Gastrocnemius medialis (tissue), 4 donors: ENCODE results near the gene CALML4. TPM values are rescaled to one million over a fixed set of nuclear protein-coding genes. Genes with fewer than 3 reads are reported as not detected.

ENCODE experiments used
- ATAC-seq, 2 donors: fragments of 150-250 bp; one replicate each; pipeline ENCODE4 v1.9.1; 2016
- DNase-seq, 2 donors: peaks; one replicate each; pipeline ENCODE4 v3.0.0-alpha.2; 2019
- H3K27ac ChIP-seq, 4 donors: fragments of 200-600 bp; sonication (generic); 1 replicate in 1 of 4; 2 replicates in 3 of 4; pipeline ENCODE4 v1.5.1; 2016 to 2018; ENCODE audit warnings: mild to moderate bottlenecking in 2 of 4, moderate library complexity in 1 of 4
- H3K27me3 ChIP-seq, 3 donors: fragments of 200-600 bp; sonication (generic) in 2 of 3; 1 replicate in 1 of 3; 2 replicates in 2 of 3; pipeline versions ENCODE4 v1.5.1 to v1.6.0; 2016 to 2019; ENCODE audit warnings: mild to moderate bottlenecking in 1 of 3, moderate library complexity in 1 of 3
- H3K36me3 ChIP-seq, 2 donors: fragments of 200-600 bp; sonication (generic) in 1 of 2; one replicate each; pipeline ENCODE4 v1.5.1; 2017 to 2018
- H3K4me1 ChIP-seq, 2 donors: fragments of 200-600 bp; sonication (generic) in 1 of 2; one replicate each; pipeline ENCODE4 v1.5.1; 2016 to 2017; ENCODE audit warnings: mild to moderate bottlenecking in 2 of 2
- H3K4me3 ChIP-seq, 4 donors: fragments of 200-600 bp; sonication (generic) in 3 of 4; 1 replicate in 1 of 4; 2 replicates in 3 of 4; pipeline ENCODE4 v1.5.1; 2016 to 2019; ENCODE audit warnings: mild to moderate bottlenecking in 2 of 4
- H3K9me3 ChIP-seq, 3 donors: fragments of 200-600 bp; sonication (generic) in 2 of 3; 1 replicate in 1 of 3; 2 replicates in 2 of 3; pipeline ENCODE4 v1.5.1; 2016 to 2019
- POLR2A ChIP-seq, 2 donors: fragments of 450-650 bp; IDR thresholded peaks; one replicate each; pipeline ENCODE4 v1.6.1; 2017; ENCODE audit warnings: antibody characterized with exemption in 2 of 2, mild to moderate bottlenecking in 2 of 2, moderate library complexity in 2 of 2
- in situ Hi-C, 4 donors: fragments of 200-750 bp; cut with MboI; loops; one replicate each; pipeline versions ENCODE4 v1.15.0 to v1.8.0; 2017; ENCODE audit warnings: low sequenced_read_pairs in 4 of 4
- intact Hi-C: fragments of 100-400 bp; cut with DNase I; formaldehyde crosslinking; loops from one replicate; pipeline ENCODE4 v1.15.1; 2023; ENCODE audit warnings: low total_unique reads
- total RNA-seq, 4 donors: library from RNA; depleted of rRNA; stranded (reverse); fragments of >200 nt; gene quantifications; one replicate each; pipeline versions ENCODE4 v1.1.0 to v1.2.3, GENCODE V29; 2016
- TF ChIP-seq, protein P1 (sequence below), 5 experiments: fragments of 450-650 bp in 3 of 5; fragments of 200-600 bp in 2 of 5; sonication (generic) in 2 of 5; IDR thresholded peaks in 4 of 5; conservative IDR thresholded peaks in 1 of 5; 1 replicate in 4 of 5; 2 replicates in 1 of 5; pipeline ENCODE4 v1.5.1; 2016 to 2019; ENCODE audit warnings: antibody characterized with exemption in 5 of 5, mild to moderate bottlenecking in 3 of 5, moderate library complexity in 3 of 5

CALML4 gene
- total RNA-seq, 4 donors from 2014 or later: 0.66 to 2.4 (median 1.5) TPM

DNA sequence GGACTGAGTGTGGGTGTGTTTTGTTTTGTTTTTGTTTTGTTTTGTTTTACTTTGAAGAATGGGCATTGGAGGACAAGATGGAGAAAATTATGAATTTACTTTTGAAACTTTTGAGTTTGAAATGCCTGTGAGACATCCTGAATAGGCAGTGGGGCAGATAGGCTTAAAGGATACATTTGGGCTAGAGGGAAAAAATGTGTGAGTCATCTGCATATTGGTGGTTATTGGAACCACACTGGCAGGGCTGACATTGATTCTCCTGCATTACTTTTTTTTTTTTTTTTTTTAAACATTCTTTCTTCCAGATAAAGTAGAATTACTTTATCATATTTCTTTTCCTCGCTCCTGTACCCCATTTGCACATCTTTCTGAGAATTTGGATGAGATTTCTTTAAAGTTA is 56.1 kb downstream of the CALML4 start:
- in situ Hi-C loops: loop anchor here in 1 of 4 donors (5.0 kb wide), 1 partner anchor 287 kb away; no protein-coding TSS in a partner anchor

DNA sequence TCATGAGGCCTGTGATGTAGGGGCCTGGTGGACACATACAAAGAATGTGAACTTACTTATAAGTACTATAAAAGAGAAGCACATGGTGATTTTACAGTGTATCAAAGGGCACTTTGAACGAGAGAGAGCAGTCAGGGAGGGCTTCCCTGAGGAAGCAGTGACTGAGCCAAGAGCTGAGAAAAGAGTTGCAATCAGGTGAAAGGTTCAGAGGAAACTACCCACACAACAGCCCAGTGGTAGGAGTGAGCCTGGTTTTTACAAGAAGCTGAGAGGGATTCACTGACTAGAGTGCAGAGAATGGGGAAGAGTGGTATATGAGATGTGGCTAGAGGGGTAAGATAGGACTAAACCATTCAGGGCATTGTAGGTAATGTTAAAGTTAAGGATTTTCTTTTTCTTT is 57.1 kb downstream of the CALML4 start:
- H3K9me3 ChIP-seq: no peaks in the 10 kb centered on the region
- in situ Hi-C loops (loop anchor here in 1 of 4 donors (5.0 kb wide), 1 partner anchor 286 kb away; no protein-coding TSS in a partner anchor), intact Hi-C loops (no loop called here)
- ATAC-seq (no peak), DNase-seq (no peak)
- H3K36me3 ChIP-seq: peaks cover 0 to 9% of the 10 kb centered on the region in 2 donors
- peaks cover 0 to 9% of the 10 kb centered on the region in 2 donors for H3K4me1 ChIP-seq
- no peak overlapping the region for H3K27ac ChIP-seq
- no peak overlapping the region for H3K4me3 ChIP-seq
- TF ChIP-seq, protein P1, sequence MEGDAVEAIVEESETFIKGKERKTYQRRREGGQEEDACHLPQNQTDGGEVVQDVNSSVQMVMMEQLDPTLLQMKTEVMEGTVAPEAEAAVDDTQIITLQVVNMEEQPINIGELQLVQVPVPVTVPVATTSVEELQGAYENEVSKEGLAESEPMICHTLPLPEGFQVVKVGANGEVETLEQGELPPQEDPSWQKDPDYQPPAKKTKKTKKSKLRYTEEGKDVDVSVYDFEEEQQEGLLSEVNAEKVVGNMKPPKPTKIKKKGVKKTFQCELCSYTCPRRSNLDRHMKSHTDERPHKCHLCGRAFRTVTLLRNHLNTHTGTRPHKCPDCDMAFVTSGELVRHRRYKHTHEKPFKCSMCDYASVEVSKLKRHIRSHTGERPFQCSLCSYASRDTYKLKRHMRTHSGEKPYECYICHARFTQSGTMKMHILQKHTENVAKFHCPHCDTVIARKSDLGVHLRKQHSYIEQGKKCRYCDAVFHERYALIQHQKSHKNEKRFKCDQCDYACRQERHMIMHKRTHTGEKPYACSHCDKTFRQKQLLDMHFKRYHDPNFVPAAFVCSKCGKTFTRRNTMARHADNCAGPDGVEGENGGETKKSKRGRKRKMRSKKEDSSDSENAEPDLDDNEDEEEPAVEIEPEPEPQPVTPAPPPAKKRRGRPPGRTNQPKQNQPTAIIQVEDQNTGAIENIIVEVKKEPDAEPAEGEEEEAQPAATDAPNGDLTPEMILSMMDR (IDR thresholded peaks at IDR 0.05 in 4 of 5, conservative IDR thresholded peaks at IDR 0.05 in 1 of 5): no peak
- no peak for TF ChIP-seq POLR2A (IDR thresholded peaks at IDR 0.05)
- H3K27me3 ChIP-seq: no peaks in the 10 kb centered on the region

More for the DNA sequence above, 56.1 kb downstream of the CALML4 start:
- intact Hi-C loops: no loop called here
- H3K4me3 ChIP-seq: no peak overlapping the region
- H3K27ac ChIP-seq: no peak overlapping the region
- TF ChIP-seq, protein P1 (IDR thresholded peaks at IDR 0.05 in 4 of 5, conservative IDR thresholded peaks at IDR 0.05 in 1 of 5): no peak
- no peak for TF ChIP-seq POLR2A (IDR thresholded peaks at IDR 0.05)
- DNase-seq (no peak), ATAC-seq (no peak)
- H3K36me3 ChIP-seq: peaks cover 0 to 20% of the 10 kb centered on the region in 2 donors
- H3K27me3 ChIP-seq: no peaks in the 10 kb centered on the region
- H3K4me1 ChIP-seq: peaks cover 0 to 10% of the 10 kb centered on the region in 2 donors
- H3K9me3 ChIP-seq: no peaks in the 10 kb centered on the region

DNA sequence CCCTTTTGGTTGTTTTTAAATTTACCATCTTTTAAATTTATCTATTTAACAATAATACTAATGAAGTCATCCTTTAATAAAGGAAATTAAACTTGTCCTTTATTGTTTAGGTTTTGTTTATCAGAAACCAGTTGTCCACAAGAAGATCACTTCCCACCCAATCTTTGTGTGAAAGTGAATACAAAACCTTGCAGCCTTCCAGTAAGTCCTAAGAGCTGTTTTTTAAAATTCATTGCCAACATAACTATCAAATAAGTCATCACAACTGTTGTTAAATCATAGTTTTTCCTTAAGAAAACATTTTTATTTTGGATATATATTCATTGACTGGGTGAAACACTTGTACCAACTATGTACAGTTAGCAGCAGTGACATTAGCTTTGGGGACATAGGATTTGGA is 59.4 kb downstream of the CALML4 start:
- intact Hi-C loops: no loop called here
- no peak for TF ChIP-seq POLR2A (IDR thresholded peaks at IDR 0.05)
- TF ChIP-seq, protein P1 (IDR thresholded peaks at IDR 0.05 in 4 of 5, conservative IDR thresholded peaks at IDR 0.05 in 1 of 5): no peak
- ATAC-seq (no peak), DNase-seq (no peak)
- no peak overlapping the region for H3K4me3 ChIP-seq
- H3K4me1 ChIP-seq: no peaks in the 10 kb centered on the region
- H3K27ac ChIP-seq: no peak overlapping the region
- H3K9me3 ChIP-seq: no peaks in the 10 kb centered on the region
- peaks cover 0 to 8% of the 10 kb centered on the region in 2 donors for H3K36me3 ChIP-seq
- in situ Hi-C loops: loop anchor here in 1 of 4 donors (5.0 kb wide), 1 partner anchor 283 kb away; no protein-coding TSS in a partner anchor
- H3K27me3 ChIP-seq: no peaks in the 10 kb centered on the region

DNA sequence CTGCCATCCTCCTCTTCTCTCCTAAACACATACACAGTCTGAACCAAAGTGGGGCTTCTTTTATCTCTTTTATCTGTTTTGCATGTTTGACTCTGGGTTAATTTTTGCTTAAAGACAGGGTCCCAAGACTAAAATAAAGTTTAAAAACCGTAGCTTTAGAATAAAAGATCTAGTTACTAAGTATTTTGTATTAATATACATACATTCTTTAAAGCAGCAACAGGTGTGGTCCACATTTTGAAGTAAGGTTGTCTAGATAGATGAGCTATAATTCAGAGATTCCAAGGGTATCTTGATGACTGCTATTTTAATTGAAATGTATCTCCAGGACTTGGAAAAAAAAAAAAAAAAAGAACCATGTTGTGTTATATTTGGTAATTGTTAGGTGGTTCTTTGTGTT is 61.3 kb downstream of the CALML4 start:
- intact Hi-C loops (no loop called here), in situ Hi-C loops (no loop called here)
- no peaks in the 10 kb centered on the region for H3K9me3 ChIP-seq
- H3K4me3 ChIP-seq: no peak overlapping the region
- H3K4me1 ChIP-seq: no peaks in the 10 kb centered on the region
- no peak overlapping the region for H3K27ac ChIP-seq
- H3K27me3 ChIP-seq: no peaks in the 10 kb centered on the region
- no peak for TF ChIP-seq POLR2A (IDR thresholded peaks at IDR 0.05)
- TF ChIP-seq, protein P1 (IDR thresholded peaks at IDR 0.05 in 4 of 5, conservative IDR thresholded peaks at IDR 0.05 in 1 of 5): no peak
- no peak for ATAC-seq
- DNase-seq: no peak
- H3K36me3 ChIP-seq: peaks cover 0 to 8% of the 10 kb centered on the region in 2 donors

DNA sequence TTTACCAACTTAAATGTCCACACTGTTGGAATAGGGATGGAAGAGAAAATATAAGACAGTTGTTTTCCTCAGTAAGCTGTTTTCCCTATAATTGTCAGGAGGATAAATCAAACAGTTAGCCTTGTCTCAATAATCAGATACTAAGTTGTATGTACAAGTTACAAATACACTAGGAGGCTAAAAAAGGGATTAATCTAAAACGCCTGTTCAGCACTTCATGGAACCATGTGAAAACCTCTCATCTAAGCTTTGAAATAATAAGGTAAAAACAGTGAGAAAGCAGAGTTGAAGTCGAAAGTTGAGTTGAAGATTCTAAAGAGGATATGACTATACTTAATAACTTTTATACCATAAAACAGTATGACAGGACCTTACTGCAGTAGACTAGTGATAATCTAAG is 62.0 kb downstream of the CALML4 start:
- H3K9me3 ChIP-seq: no peaks in the 10 kb centered on the region
- no peak overlapping the region for H3K4me3 ChIP-seq
- TF ChIP-seq, protein P1 (IDR thresholded peaks at IDR 0.05 in 4 of 5, conservative IDR thresholded peaks at IDR 0.05 in 1 of 5): no peak
- TF ChIP-seq POLR2A (IDR thresholded peaks at IDR 0.05): no peak
- no peak for ATAC-seq
- intact Hi-C loops (no loop called here), in situ Hi-C loops (no loop called here)
- no peaks in the 10 kb centered on the region for H3K4me1 ChIP-seq
- peaks cover 0 to 8% of the 10 kb centered on the region in 2 donors for H3K36me3 ChIP-seq
- no peaks in the 10 kb centered on the region for H3K27me3 ChIP-seq
- H3K27ac ChIP-seq: no peak overlapping the region
- DNase-seq: no peak
